Activated CD8-positive, alpha-beta memory T cell treated with anti-CD3 and anti-CD28 coated beads, Interleukin-2, amount 10 ng/mL, durations not matched to agents 7 days and 5 days (primary cell): Measurements from ENCODE around the gene RAB3IL1. TPM values are rescaled to one million over a fixed set of nuclear protein-coding genes. Genes with fewer than 3 reads are reported as not detected.

Experiments
- ATAC-seq: fragments of 150-1000 bp; cut with Tn5 transposase; one replicate; pipeline ENCODE4 v1.10.0; 2021; ENCODE audit warnings: moderate library complexity
- CTCF ChIA-PET: fragments of 350-600 bp; sonication (Branson Sonifier 250); formaldehyde crosslinking; loops from one replicate; lab custom pipeline; 2021; ENCODE audit warnings: antibody characterized with exemption; lab: Charles Lee
- DNase-seq: peaks from one replicate; pipeline ENCODE4 v3.0.0-alpha.2; 2020
- H3K27ac Mint-ChIP-seq: one replicate; pipeline ENCODE4 v1.8.0; 2021; ENCODE audit warnings: mild to moderate bottlenecking, mixed read lengths
- H3K27me3 Mint-ChIP-seq: one replicate; pipeline ENCODE4 v1.8.0; 2021; ENCODE audit warnings: mixed read lengths
- H3K36me3 Mint-ChIP-seq: one replicate; pipeline ENCODE4 v1.8.0; 2021; ENCODE audit warnings: mild to moderate bottlenecking, mixed read lengths
- H3K4me1 Mint-ChIP-seq: one replicate; pipeline ENCODE4 v1.8.0; 2021; ENCODE audit warnings: mixed read lengths
- H3K4me3 Mint-ChIP-seq: one replicate; pipeline ENCODE4 v1.8.0; 2021; ENCODE audit warnings: mild to moderate bottlenecking, moderate library complexity, mixed read lengths
- H3K9me3 Mint-ChIP-seq: one replicate; pipeline ENCODE4 v1.8.0; 2022; ENCODE audit warnings: low read depth, mixed read lengths
- total RNA-seq, 2 experiments: library from RNA; stranded (reverse); gene quantifications; one replicate each; pipeline ENCODE4 v1.2.3, GENCODE V29; 2021

The RAB3IL1 gene
- total RNA-seq, 2 experiments from 2014 or later: not detected

- peaks cover 26% of the 10 kb centered on the region for H3K27me3 Mint-ChIP-seq
- no peak for DNase-seq
- no peak overlapping the region for H3K4me3 Mint-ChIP-seq
- CTCF ChIA-PET: interaction anchor here (1.3 to 3.1 kb wide), 4 partner anchors 16 to 159 kb away, joined by 3 to 15 read pairs (median 5); no protein-coding TSS in a partner anchor
- H3K9me3 Mint-ChIP-seq: no peaks in the 10 kb centered on the region
- H3K27ac Mint-ChIP-seq: no peak overlapping the region
- no peak for ATAC-seq
- no peaks in the 10 kb centered on the region for H3K4me1 Mint-ChIP-seq
- no peaks in the 10 kb centered on the region for H3K36me3 Mint-ChIP-seq
Measured at GRCh38 chr11:61923166-61924063, 6.0 kb upstream of the RAB3IL1 start.

- no peaks in the 10 kb centered on the region for H3K36me3 Mint-ChIP-seq
- ATAC-seq (no peak), DNase-seq (no peak)
- no peaks in the 10 kb centered on the region for H3K9me3 Mint-ChIP-seq
- no peak overlapping the region for H3K27ac Mint-ChIP-seq
- H3K4me1 Mint-ChIP-seq: peaks cover 3% of the 10 kb centered on the region
- CTCF ChIA-PET: interaction anchor here (1.6 kb wide), 1 partner anchor 160 kb away, joined by 5 read pairs; no protein-coding TSS in a partner anchor
- H3K27me3 Mint-ChIP-seq: peaks cover 35% of the 10 kb centered on the region
- no peak overlapping the region for H3K4me3 Mint-ChIP-seq
Measured at GRCh38 chr11:61922539-61922938, 5.2 kb upstream of the RAB3IL1 start.

GRCh38 chr11:61921446-61921845 is 4.1 kb upstream of the RAB3IL1 start:
- ATAC-seq (no peak), DNase-seq (no peak)
- CTCF ChIA-PET: no interaction called here
- H3K9me3 Mint-ChIP-seq: no peaks in the 10 kb centered on the region
- peaks cover 5% of the 10 kb centered on the region for H3K4me1 Mint-ChIP-seq
- no peak overlapping the region for H3K27ac Mint-ChIP-seq
- H3K4me3 Mint-ChIP-seq: no peak overlapping the region
- H3K27me3 Mint-ChIP-seq: peaks cover 38% of the 10 kb centered on the region
- no peaks in the 10 kb centered on the region for H3K36me3 Mint-ChIP-seq

GRCh38 chr11:61919705-61920631 is 2.6 kb upstream of the RAB3IL1 start:
- H3K27me3 Mint-ChIP-seq: peaks cover 51% of the 10 kb centered on the region
- CTCF ChIA-PET: interaction anchor here (0.9 kb wide), 1 partner anchor 23 kb away, joined by 3 read pairs; no protein-coding TSS in a partner anchor
- no peaks in the 10 kb centered on the region for H3K9me3 Mint-ChIP-seq
- peaks cover 5% of the 10 kb centered on the region for H3K4me1 Mint-ChIP-seq
- no peak overlapping the region for H3K4me3 Mint-ChIP-seq
- H3K36me3 Mint-ChIP-seq: no peaks in the 10 kb centered on the region
- ATAC-seq (no peak), DNase-seq (no peak)
- H3K27ac Mint-ChIP-seq: no peak overlapping the region

GRCh38 chr11:61918938-61919704 is 1.8 kb upstream of the RAB3IL1 start:
- Mint-ChIP-seq H3K4me1 (peaks cover 5% of the 10 kb centered on the region), H3K9me3 (no peaks in the 10 kb centered on the region), H3K4me3 (no peak overlapping the region), H3K27ac (no peak overlapping the region), H3K27me3 (peaks cover 49% of the 10 kb centered on the region), H3K36me3 (no peaks in the 10 kb centered on the region)
- no peak for DNase-seq
- no peak for ATAC-seq
- CTCF ChIA-PET: no interaction called here

- H3K36me3 Mint-ChIP-seq: no peaks in the 10 kb centered on the region
- no peaks in the 10 kb centered on the region for H3K9me3 Mint-ChIP-seq
- DNase-seq (no peak), ATAC-seq (no peak)
- H3K27me3 Mint-ChIP-seq: peaks cover 48% of the 10 kb centered on the region
- no peak overlapping the region for H3K4me3 Mint-ChIP-seq
- peaks cover 5% of the 10 kb centered on the region for H3K4me1 Mint-ChIP-seq
- CTCF ChIA-PET: no interaction called here
- no peak overlapping the region for H3K27ac Mint-ChIP-seq
Measured at GRCh38 chr11:61918251-61918937, 1.0 kb upstream of the RAB3IL1 start.

GRCh38 chr11:61916737-61917333 is 531 bp downstream of the RAB3IL1 start:
- Mint-ChIP-seq H3K36me3 (no peaks in the 10 kb centered on the region), H3K4me1 (peaks cover 5% of the 10 kb centered on the region), H3K27ac (no peak overlapping the region), H3K9me3 (no peaks in the 10 kb centered on the region), H3K27me3 (peaks cover 48% of the 10 kb centered on the region), H3K4me3 (no peak overlapping the region)
- DNase-seq (no peak), ATAC-seq (peak; percentile 14)
- CTCF ChIA-PET: interaction anchor here (0.6 to 0.7 kb wide), 2 partner anchors 31 to 169 kb away, joined by 4 to 5 read pairs; no protein-coding TSS in a partner anchor

- DNase-seq: no peak
- Mint-ChIP-seq H3K4me1 (peaks cover 5% of the 10 kb centered on the region), H3K27ac (no peak overlapping the region), H3K36me3 (no peaks in the 10 kb centered on the region), H3K4me3 (no peak overlapping the region), H3K9me3 (no peaks in the 10 kb centered on the region), H3K27me3 (peaks cover 40% of the 10 kb centered on the region)
- CTCF ChIA-PET: interaction anchor here (0.7 to 1.6 kb wide), 3 partner anchors 15 to 168 kb away, joined by 3 to 5 read pairs (median 5); no protein-coding TSS in a partner anchor
- ATAC-seq: no peak
Measured at GRCh38 chr11:61914471-61915171, 2.7 kb downstream of the RAB3IL1 start.

- no peak for DNase-seq
- CTCF ChIA-PET: interaction anchor here (1.4 to 1.6 kb wide), 2 partner anchors 16 to 168 kb away, joined by 5 read pairs; no protein-coding TSS in a partner anchor
- no peak overlapping the region for H3K27ac Mint-ChIP-seq
- H3K27me3 Mint-ChIP-seq: peaks cover 33% of the 10 kb centered on the region
- H3K4me1 Mint-ChIP-seq: peaks cover 5% of the 10 kb centered on the region
- H3K9me3 Mint-ChIP-seq: no peaks in the 10 kb centered on the region
- no peaks in the 10 kb centered on the region for H3K36me3 Mint-ChIP-seq
- no peak for ATAC-seq
- no peak overlapping the region for H3K4me3 Mint-ChIP-seq
Measured at GRCh38 chr11:61913699-61914395, 3.5 kb downstream of the RAB3IL1 start.

- no peak for ATAC-seq
- Mint-ChIP-seq H3K36me3 (no peaks in the 10 kb centered on the region), H3K27me3 (peaks cover 26% of the 10 kb centered on the region), H3K27ac (no peak overlapping the region), H3K9me3 (no peaks in the 10 kb centered on the region), H3K4me3 (no peak overlapping the region), H3K4me1 (peaks cover 5% of the 10 kb centered on the region)
- DNase-seq: no peak
- CTCF ChIA-PET: interaction anchor here (1.4 kb wide), 1 partner anchor 15 kb away, joined by 5 read pairs; no protein-coding TSS in a partner anchor
Measured at GRCh38 chr11:61912991-61913698, 4.2 kb downstream of the RAB3IL1 start.
